AG09319 (cell line): ENCODE data around the gene MYMK.

Source experiments
- DNase-seq: peaks from one replicate; pipeline ENCODE4 v3.0.0-alpha.2; 2010; ENCODE audit warnings: low read depth; ENCODE audit errors: extremely low read depth
- CTCF ChIP-seq: IDR thresholded peaks from 2 replicates; pipeline ENCODE4 v1.5.1; 2011; ENCODE audit warnings: low read depth, mild to moderate bottlenecking, inconsistent platforms, low read length, moderate library complexity

MYMK gene

GRCh38 chr9:133516961-133517350 is 7.8 kb downstream of the MYMK start:
- no peak for TF ChIP-seq CTCF
- DNase-seq, result no peak

- DNase-seq, result no peak
- no peak for TF ChIP-seq CTCF
These were observed 8.4 kb downstream of the MYMK start for GRCh38 chr9:133516256-133516960.

- no peak for TF ChIP-seq CTCF
- DNase-seq, result no peak
These were observed 9.0 kb downstream of the MYMK start for GRCh38 chr9:133515615-133516255.

GRCh38 chr9:133515240-133515610 is 9.5 kb downstream of the MYMK start:
- TF ChIP-seq CTCF, result no peak
- DNase-seq, result no peak

GRCh38 chr9:133514460-133515239 is 10.1 kb downstream of the MYMK start:
- no peak for DNase-seq
- no peak for TF ChIP-seq CTCF

GRCh38 chr9:133513214-133514100 is 11.3 kb downstream of the MYMK start:
- no peak for DNase-seq
- TF ChIP-seq CTCF, result no peak
